Urothelium cell line (cell line): Measurements from ENCODE around the gene PROX1.

Experiments used
- DNase-seq: peaks from one replicate; pipeline ENCODE4 v3.0.0; 2011; ENCODE audit warnings: low spot score, mixed read lengths
- FAIRE-seq: peaks from 2 replicates; lab custom pipeline; 2011; peaks lifted over from hg19 to GRCh38; lab: Jason Lieb, UNC

The PROX1 gene

DNA sequence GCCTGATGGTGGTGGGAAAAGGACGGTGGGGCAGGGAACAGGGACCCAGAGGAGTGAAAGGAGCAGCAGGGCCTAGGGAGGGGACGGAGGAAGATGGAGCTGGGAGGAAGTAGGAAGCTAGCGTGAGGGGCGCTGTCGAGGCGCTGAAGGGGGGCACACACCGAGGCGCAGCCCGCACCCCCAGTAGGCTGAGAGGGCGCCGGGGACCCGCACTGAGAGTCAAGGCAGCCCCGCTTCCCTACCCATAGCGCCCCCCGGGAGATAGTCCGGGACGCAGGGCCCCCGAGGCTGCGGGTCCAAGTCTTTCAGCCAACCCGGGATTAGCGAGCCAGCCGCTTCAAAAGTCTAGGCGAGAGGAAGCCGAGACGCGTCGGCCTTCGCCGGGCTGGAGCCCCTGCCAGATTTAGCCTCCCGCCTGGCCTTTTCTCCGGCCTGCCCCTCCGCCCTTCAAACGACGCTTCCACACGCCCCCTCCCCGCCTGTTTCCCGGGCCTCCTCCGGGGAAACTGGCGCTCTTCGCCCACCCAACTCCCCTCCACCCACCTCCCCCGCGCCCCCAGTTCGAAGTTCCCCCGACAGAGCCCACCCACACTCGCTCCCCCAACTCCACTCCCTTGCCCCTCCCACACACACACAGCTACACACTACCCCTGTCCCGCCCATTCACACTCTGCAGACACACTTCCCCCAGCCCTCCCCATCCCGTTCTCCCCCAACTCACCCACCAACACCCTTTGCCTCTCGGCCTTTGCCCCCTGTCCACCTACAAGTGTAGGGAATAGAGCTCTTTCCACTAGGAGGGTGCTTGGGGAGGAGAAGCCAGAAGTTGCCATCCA lies 7.8 kb upstream of the PROX1 start:
- no peak for FAIRE-seq

DNA sequence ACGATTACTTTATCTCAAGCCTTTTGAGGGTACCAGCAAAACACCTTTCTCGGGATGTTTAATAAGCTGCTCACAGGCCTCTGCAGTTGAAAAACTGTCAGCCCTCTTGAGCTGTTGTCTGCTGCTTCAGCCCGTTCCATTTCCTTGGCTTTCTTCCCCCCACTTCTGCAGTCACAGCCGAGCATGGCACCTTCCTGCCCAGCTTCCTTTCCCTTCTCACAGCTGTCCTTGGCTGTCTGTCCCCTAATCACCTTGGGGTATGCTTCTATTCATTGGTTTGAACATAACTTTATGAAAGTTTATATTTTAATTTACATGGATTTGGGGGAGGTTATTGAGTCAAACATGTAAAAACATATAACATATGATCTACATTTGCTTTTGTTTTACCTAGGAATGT lies 6.9 kb upstream of the PROX1 start:
- FAIRE-seq (no peak), DNase-seq (no peak)

More for the DNA sequence above, 7.8 kb upstream of the PROX1 start:
- no peak for DNase-seq

DNA sequence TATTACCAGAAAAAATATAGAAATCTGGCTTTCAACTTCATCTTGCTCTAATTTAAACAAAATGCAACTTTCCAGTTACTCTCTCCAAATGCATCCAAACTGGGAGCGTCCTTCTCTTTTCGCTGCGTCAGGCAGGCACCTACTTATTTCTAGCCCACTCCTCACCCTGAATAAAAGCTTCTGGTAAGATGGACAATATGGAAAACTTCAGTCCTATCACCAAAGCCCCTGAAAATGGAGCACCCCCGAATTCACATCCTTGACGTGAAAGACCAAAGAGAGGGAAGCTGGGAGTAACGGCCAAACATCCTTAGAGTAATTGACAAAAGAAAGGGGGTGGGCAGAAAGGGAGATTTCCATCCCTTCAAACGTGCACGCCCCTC lies 5.5 kb upstream of the PROX1 start:
- no peak for FAIRE-seq
- DNase-seq: no peak

- FAIRE-seq: no peak
- DNase-seq: peak; percentile 12
Measured at GRCh38 chr1:213982672-213983492, 4.9 kb upstream of the PROX1 start.

GRCh38 chr1:213983493-213984386 lies 4.0 kb upstream of the PROX1 start:
- no peak for FAIRE-seq
- DNase-seq: no peak

- DNase-seq (no peak), FAIRE-seq (no peak)
Measured at GRCh38 chr1:213984387-213985208, 3.2 kb upstream of the PROX1 start.

DNA sequence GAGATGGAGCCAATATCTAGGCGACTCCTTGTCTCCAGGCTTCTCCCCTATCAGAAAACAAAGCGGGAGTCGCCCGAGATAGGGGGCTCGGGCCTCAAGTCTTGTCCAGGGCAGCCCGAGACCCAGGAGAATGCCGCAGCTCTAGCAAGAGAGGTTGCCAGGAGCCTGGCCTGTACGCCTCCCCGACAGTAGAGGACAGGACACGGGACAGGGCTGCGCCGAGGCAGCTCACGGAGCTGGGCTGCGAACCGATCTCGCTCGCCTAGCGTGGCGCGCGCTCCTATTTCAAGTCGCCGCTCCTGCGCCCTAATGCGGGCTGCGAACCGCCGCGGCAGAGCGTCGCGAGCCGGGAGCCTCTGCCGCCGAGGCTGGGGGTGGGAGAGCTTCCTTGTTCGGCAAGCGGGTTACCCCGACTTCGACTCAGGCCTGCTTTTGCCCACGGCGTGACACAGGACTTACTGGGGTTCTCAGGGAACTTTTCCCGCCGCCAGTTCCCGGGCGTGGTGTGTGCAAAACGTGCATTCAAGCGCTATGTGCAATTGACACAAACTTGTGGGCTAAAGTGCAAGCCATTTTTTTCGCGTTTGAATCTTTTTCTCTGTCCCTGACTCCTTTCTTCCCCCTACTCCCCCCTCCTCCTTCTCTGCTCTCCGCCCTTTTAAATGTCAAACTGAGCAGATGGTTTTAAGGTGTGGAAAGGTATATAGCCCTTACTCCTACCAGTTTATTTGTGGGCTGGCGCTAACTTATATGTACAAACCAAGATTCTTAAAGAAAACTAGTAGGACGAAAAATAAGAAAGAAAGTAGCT lies 2.4 kb upstream of the PROX1 start:
- no peak for DNase-seq
- no peak for FAIRE-seq

- no peak for DNase-seq
- FAIRE-seq: no peak
Measured at GRCh38 chr1:213986020-213986924, 1.5 kb upstream of the PROX1 start.

- no peak for FAIRE-seq
- DNase-seq: no peak
Measured at GRCh38 chr1:213986925-213987250, 885 bp upstream of the PROX1 start.

DNA sequence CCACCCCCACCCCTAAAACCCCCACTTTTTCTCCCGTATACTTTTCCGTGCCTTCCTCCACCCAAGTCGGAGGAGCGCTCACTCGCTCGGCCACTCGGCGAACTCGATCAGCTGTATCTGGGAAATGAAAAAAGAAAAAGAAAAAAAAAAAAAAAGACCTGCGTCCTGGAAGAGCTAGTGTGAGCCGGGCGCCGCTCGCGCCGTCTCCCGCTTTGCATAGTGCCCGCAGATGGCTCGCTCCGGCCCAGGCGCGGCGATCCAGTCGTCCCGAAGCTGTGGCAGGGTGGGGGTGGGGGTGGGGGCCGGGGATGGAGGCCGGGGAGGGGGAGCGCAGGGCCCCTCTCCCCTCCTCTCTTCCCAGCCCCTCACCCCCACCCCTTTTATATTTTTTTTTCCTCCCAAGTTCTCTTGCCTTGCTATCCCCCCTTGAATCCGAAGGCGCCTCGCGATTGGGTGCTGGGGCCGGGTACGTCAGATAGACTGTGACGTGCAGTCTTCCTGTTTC lies 299 bp upstream of the PROX1 start:
- FAIRE-seq: no peak
- peak; percentile 89 for DNase-seq

DNA sequence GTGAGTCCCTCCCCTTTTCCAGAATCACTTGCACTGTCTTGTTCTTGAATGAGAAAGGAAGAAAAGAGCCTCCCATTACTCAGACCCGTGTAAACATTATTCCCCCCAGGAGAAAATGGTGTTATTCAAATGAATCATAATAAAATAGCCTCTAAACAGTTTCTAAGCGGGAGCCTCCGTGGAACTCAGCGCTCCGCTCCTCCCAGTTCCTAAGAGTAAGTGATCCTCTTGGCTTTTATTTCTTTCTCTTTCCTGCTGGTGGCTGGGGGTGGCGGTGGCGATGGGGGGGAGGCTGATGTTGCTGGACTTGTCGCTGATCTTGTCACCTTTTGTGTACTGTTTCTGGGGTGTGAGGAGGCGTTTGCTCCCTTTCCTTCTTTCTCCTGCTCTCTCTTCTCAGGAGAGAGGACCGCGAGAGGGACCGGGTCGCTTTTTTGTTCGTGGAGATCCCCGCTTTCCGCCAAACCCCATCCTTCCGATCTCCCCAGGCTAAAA lies 781 bp downstream of the PROX1 start:
- peak; percentile 24 for DNase-seq
- no peak for FAIRE-seq

DNA sequence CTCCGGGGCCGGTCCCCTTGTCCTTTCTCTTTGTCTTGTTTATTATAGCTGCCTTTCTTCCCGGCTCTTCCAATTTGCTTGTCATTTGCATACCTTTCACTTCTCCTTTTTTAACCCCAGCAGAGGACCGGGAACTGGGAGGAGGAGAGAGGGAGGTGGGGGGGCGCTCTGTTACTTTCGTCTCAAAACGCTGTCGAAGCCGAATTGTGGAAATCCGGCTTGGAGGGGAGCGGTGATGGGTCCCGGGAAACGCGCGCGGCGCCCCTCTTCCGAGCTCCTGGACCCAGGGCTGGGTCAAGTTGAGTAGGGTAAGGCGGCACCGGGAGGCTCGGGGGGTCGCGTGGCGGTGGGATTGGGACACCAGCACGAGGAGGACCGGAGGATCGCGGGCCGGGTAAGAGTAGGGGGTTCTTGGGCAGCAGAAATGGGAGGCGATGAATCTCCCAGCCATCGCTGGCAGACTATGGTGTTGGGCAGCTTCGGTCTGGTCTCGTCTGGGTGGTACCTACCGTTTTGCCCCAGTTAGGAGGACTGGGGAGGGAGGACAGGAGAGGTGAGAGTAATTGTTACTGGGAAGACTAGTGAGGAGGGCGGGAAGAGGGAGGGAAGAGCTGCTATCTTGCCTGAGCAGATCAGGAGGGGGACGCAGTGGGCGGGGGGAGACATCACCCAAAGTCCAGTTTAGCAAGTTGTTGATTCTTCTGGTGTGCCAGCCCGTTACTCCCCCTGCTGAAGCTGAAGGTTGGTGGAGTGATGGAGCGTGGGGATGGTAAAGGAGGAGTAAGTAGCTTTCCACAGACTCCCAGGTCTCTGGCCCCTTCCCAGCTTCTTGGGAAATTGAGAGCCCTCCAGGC lies 1.5 kb downstream of the PROX1 start:
- DNase-seq: peak; percentile 19
- FAIRE-seq: no peak

- DNase-seq: no peak
- no peak for FAIRE-seq
Measured at GRCh38 chr1:213993929-213994328, 6.2 kb downstream of the PROX1 start.

DNA sequence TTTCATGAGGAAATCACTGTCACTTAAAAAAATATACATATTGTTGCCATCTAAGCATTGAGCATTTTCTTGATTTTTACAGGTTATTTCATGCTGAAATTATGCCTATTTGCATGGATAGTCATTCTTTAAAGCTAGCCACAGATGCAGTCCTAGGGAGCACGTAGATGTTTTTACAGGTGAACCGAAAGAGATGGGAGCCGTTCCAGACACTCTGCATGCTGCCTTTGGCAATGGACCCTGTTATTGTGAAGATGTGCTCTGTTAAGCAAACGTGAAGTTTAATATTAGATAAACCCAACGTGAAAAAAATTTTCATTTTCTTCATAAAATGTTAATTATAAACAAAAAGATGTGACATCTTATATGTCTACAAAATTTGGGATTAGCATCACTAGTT lies 7.1 kb downstream of the PROX1 start:
- DNase-seq (no peak), FAIRE-seq (no peak)

GRCh38 chr1:213995603-213996002 lies 7.8 kb downstream of the PROX1 start:
- no peak for DNase-seq
- FAIRE-seq: no peak

DNA sequence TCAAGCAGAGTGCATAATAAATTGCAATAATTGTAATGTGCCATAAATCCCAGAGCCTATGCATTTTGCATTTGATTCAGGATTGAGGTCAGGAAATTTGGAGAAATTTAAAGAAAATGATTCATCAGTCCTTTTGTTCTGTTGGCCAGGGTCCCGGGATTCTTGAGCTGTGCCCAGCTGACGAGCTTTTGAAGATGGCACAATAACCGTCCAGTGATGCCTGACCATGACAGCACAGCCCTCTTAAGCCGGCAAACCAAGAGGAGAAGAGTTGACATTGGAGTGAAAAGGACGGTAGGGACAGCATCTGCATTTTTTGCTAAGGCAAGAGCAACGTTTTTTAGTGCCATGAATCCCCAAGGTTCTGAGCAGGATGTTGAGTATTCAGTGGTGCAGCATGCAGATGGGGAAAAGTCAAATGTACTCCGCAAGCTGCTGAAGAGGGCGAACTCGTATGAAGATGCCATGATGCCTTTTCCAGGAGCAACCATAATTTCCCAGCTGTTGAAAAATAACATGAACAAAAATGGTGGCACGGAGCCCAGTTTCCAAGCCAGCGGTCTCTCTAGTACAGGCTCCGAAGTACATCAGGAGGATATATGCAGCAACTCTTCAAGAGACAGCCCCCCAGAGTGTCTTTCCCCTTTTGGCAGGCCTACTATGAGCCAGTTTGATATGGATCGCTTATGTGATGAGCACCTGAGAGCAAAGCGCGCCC lies 8.7 kb downstream of the PROX1 start:
- FAIRE-seq (no peak), DNase-seq (no peak)
